Adrenal gland (tissue), 12 donors: ENCODE results near the gene NAPG. TPM values are rescaled to one million over a fixed set of nuclear protein-coding genes. Genes with fewer than 3 reads are reported as not detected.
"Not testable (repeated sequence)": the region's sequence is repeated elsewhere in the genome, so short reads cannot be mapped to it uniquely, and the experiment has no call there.

Source experiments
- DNase-seq, 7 donors: peaks; one replicate each; pipeline ENCODE4 v3.0.0-alpha.2; 2019 to 2020
- H3K27ac ChIP-seq, 5 donors: fragments of 200-600 bp; sonication (generic) in 4 of 5; 1 replicate in 3 of 5; 2 replicates in 2 of 5; pipeline versions ENCODE4 v1.5.1 to v1.8.0; 2016 to 2020; ENCODE audit warnings: mild to moderate bottlenecking in 1 of 5
- H3K27me3 ChIP-seq: fragments of 200-600 bp; 2 replicates; pipeline ENCODE4 v1.8.0; 2021
- H3K36me3 ChIP-seq, 2 donors: fragments of 200-600 bp; replicated peaks in 1 of 2; 1 replicate in 1 of 2; 2 replicates in 1 of 2; pipeline versions ENCODE4 v1.5.1 to v1.8.0; 2018 to 2022
- H3K4me1 ChIP-seq, 2 donors: fragments of 200-600 bp; replicated peaks in 1 of 2; 1 replicate in 1 of 2; 2 replicates in 1 of 2; pipeline versions ENCODE4 v1.5.1 to v1.8.0; 2018 to 2021
- H3K4me3 ChIP-seq, 4 donors: fragments of 200-600 bp; sonication (generic) in 3 of 4; one replicate each; pipeline ENCODE4 v1.5.1; 2016 to 2018
- H3K9me3 ChIP-seq, 3 donors: fragments of 200-600 bp; sonication (generic) in 1 of 3; replicated peaks in 1 of 3; 1 replicate in 2 of 3; 2 replicates in 1 of 3; pipeline versions ENCODE4 v1.5.1 to v1.8.0; 2016 to 2021
- CTCF ChIP-seq, 6 experiments: fragments of 450-650 bp in 4 of 6; fragments of 200-600 bp in 2 of 6; sonication (generic) in 1 of 6; IDR thresholded peaks; 1 replicate in 5 of 6; 2 replicates in 1 of 6; pipeline versions ENCODE4 v1.5.1 to v1.8.0; 2016 to 2021; ENCODE audit warnings: antibody characterized with exemption in 6 of 6, mild to moderate bottlenecking in 2 of 6, moderate library complexity in 1 of 6
- POLR2A ChIP-seq, 2 donors: fragments of 450-650 bp; IDR thresholded peaks; one replicate each; pipeline ENCODE4 v1.6.1; 2017; ENCODE audit warnings: antibody characterized with exemption in 2 of 2, mild to moderate bottlenecking in 2 of 2, moderate library complexity in 1 of 2
- WGBS, 4 donors: extraction: QIAGEN DNeasy Blood & Tissue Kit in 2 of 4; methylation state at CpG; one replicate each; pipeline versions ENCODE4 v1.1.5 to v1.1.7; 2013 to 2017; 5-methylcytosine and 5-hydroxymethylcytosine counted together
- intact Hi-C, 2 donors: fragments of 100-400 bp; cut with DNase I; formaldehyde crosslinking; loops; one replicate each; pipeline versions ENCODE4 v1.14.1 to v1.15.0; 2022 to 2023
- polyA plus RNA-seq, 3 donors: library from polyadenylated mRNA; stranded (reverse); fragments of 200-250 nt in 2 of 3; fragments of 350-450 nt in 1 of 3; fragmentation: Illumina TruSeq in 1 of 3; extraction: RNeasy Lipid Tissue Mini Kit (QIAGEN cat#74804) in 1 of 3; gene quantifications; one replicate each; pipeline ENCODE4 v1.2.3, GENCODE V29; 2013 to 2014
- total RNA-seq, 9 donors: library from RNA; depleted of rRNA in 4 of 9; stranded (reverse); fragments of >200 nt in 4 of 9; fragments of 120-200 nt in 1 of 9; fragmentation: NEBNext Ultra II Directional in 1 of 9; extraction: Animal tissue kit (Norgen Biotek cat#: 25700) in 1 of 9; gene quantifications; one replicate each; pipeline versions ENCODE4 v1.1.0 to v1.2.4, GENCODE V29; 2013 to 2023
- donor health status: healthy with polysubstance abuse.
- donor health status: Bipolar disorder and iron deficiency.
- donor health status: DM: yes; HTN: yes; CAD: no.
- donor health status: DM: no; HTN: no; CAD: no.
- donor health status: DM: no; HTN: no; CAD: no.
- donor health status: DM: yes; HTN: yes; CAD: no.

The NAPG gene
- total and polyA plus RNA-seq, 12 donors: 17.0 to 63.9 (median 41.4) TPM

GRCh38 chr18:10530852-10531251, 5.0 kb downstream of the NAPG start:
- Histone ChIP-seq H3K4me1 (peaks cover 15 to 40% of the 10 kb centered on the region in 2 donors), H3K36me3 (no peaks in the 10 kb centered on the region), H3K27ac (peak overlapping the region in 3 of 5 donors; percentile 55 to 87 (median 82)), H3K4me3 (peak overlapping the region in 1 of 4 donors; percentile 6), H3K9me3 (no peaks in the 10 kb centered on the region), H3K27me3 (no peaks in the 10 kb centered on the region)
- TF ChIP-seq CTCF (IDR thresholded peaks at IDR 0.05) (no peak), POLR2A (IDR thresholded peaks at IDR 0.05) (no peak)
- intact Hi-C loops: no loop called here
- peak in 3 of 7 donors; percentile 51 to 78 (median 60) for DNase-seq
- WGBS, 4 donors: 67 to 77% (median 73%) methylated on average over 3 of the region's 3 CpGs

GRCh38 chr18:10533111-10533510, 7.3 kb downstream of the NAPG start:
- Histone ChIP-seq H3K27me3 (no peaks in the 10 kb centered on the region), H3K27ac (no peak overlapping the region), H3K4me3 (no peak overlapping the region), H3K9me3 (no peaks in the 10 kb centered on the region), H3K36me3 (no peaks in the 10 kb centered on the region), H3K4me1 (peaks cover 15 to 28% of the 10 kb centered on the region in 2 donors)
- TF ChIP-seq POLR2A (IDR thresholded peaks at IDR 0.05) (no peak), CTCF (IDR thresholded peaks at IDR 0.05) (no peak)
- 96 to 98% (median 97%) methylated on average over 2 of the region's 2 CpGs for WGBS, 4 donors
- DNase-seq: no peak
- intact Hi-C loops: no loop called here

GRCh38 chr18:10536280-10536679, 10.5 kb downstream of the NAPG start:
- Histone ChIP-seq H3K4me1 (no peaks in the 10 kb centered on the region), H3K9me3 (no peaks in the 10 kb centered on the region), H3K36me3 (peaks cover 0 to 19% of the 10 kb centered on the region in 2 donors), H3K4me3 (no peak overlapping the region), H3K27ac (no peak overlapping the region), H3K27me3 (no peaks in the 10 kb centered on the region)
- no peak for DNase-seq
- TF ChIP-seq CTCF (IDR thresholded peaks at IDR 0.05): no peak
- no peak for TF ChIP-seq POLR2A (IDR thresholded peaks at IDR 0.05)
- WGBS, 4 donors: 89 to 95% (median 91%) methylated on average over 2 of the region's 2 CpGs
- intact Hi-C loops: no loop called here

GRCh38 chr18:10537765-10538164, 11.9 kb downstream of the NAPG start:
- WGBS, 4 donors: 71 to 81% (median 73%) methylated on average over 2 of the region's 2 CpGs
- no peak overlapping the region for H3K4me3 ChIP-seq
- intact Hi-C loops: no loop called here
- H3K9me3 ChIP-seq: no peaks in the 10 kb centered on the region
- TF ChIP-seq CTCF (IDR thresholded peaks at IDR 0.05) (no peak), POLR2A (IDR thresholded peaks at IDR 0.05) (no peak)
- H3K4me1 ChIP-seq: peaks cover 0 to 4% of the 10 kb centered on the region in 2 donors
- no peak for DNase-seq
- H3K27ac ChIP-seq: no peak overlapping the region
- H3K27me3 ChIP-seq: no peaks in the 10 kb centered on the region
- H3K36me3 ChIP-seq: peaks cover 0 to 24% of the 10 kb centered on the region in 2 donors

- 95 to 97% (median 95%) methylated on average over 5 of the region's 5 CpGs for WGBS, 4 donors
- H3K4me3 ChIP-seq, H3K9me3 ChIP-seq, H3K27ac ChIP-seq, intact Hi-C loops, H3K27me3 ChIP-seq, DNase-seq: not testable (repeated sequence)
- peaks cover 0 to 24% of the 10 kb centered on the region in 2 donors for H3K36me3 ChIP-seq
- peaks cover 0 to 16% of the 10 kb centered on the region in 2 donors for H3K4me1 ChIP-seq
Observed at GRCh38 chr18:10539124-10539523, 13.3 kb downstream of the NAPG start.
